ENCODE data around the gene HEMGN. TPM values are rescaled to one million over a fixed set of nuclear protein-coding genes. Genes with fewer than 3 reads are reported as not detected.

Gene HEMGN
- total and polyA plus RNA-seq, 2 of the 13 experiments (the other 11 are each of a cell fraction or from before 2014, with no cell fraction given): not detected

DNA sequence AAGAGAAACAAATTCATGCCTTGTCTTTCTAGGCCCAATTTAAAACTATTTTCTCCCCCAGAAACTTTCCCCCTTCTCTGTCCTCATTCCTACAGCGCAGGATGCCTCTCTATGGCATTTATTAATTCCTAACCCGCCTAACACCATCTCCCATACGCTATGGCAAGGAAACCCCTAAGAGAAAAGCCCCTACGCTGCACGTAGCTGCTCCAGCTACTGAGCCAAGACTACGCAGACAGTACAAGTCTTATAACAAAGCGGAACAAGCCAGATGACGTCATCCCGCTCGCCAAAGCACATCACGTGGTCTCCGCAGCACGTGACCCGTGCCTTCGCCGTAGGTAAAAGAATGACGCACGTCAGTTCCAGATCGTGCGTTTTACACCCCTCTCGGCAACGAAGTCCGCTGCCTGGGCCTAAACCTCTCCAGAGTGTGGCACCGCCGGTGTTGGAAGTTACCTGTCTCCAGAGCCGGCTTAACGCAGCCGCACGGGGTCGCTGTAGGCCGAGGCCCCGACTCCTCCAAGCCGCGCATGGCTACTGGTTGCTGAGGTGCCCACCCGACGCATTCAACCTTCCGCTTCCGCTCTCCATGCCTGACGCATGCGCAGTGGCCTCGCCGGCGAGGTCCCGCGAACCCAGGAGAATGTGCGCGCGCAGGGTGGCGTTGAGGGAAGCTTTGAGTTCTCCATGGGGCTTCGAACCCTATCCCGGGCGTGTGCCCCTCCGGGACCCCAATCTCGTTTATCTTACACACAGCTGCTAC is 15.8 kb downstream of the HEMGN start, which contains the start of gene TRMO (continued):
- TF ChIP-seq, protein P1, sequence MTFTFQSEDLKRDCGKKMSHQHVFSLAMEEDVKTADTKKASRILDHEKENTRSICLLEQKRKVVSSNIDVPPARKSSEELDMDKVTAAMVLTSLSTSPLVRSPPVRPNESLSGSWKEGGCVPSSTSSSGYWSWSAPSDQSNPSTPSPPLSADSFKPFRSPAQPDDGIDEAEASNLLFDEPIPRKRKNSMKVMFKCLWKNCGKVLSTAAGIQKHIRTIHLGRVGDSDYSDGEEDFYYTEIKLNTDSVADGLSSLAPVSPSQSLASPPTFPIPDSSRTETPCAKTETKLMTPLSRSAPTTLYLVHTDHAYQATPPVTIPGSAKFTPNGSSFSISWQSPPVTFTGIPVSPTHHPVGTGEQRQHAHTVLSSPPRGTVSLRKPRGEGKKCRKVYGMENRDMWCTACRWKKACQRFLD (CRISPR knock-in tag; IDR thresholded peaks at IDR 0.05; ENCODE audit: borderline replicate concordance): peak; percentile 91
- TF ChIP-seq, protein P2, sequence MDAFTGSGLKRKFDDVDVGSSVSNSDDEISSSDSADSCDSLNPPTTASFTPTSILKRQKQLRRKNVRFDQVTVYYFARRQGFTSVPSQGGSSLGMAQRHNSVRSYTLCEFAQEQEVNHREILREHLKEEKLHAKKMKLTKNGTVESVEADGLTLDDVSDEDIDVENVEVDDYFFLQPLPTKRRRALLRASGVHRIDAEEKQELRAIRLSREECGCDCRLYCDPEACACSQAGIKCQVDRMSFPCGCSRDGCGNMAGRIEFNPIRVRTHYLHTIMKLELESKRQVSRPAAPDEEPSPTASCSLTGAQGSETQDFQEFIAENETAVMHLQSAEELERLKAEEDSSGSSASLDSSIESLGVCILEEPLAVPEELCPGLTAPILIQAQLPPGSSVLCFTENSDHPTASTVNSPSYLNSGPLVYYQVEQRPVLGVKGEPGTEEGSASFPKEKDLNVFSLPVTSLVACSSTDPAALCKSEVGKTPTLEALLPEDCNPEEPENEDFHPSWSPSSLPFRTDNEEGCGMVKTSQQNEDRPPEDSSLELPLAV (CRISPR knock-in tag; conservative IDR thresholded peaks at IDR 0.05; ENCODE audit: low read depth): no peak
- TF ChIP-seq FOXP1 (IDR thresholded peaks at IDR 0.05): no peak
- peak; percentile 19; the same call in 1 of the 2 replicates for TF ChIP-seq FOXP1 (CRISPR knock-in tag; IDR thresholded peaks at IDR 0.05)
- no peak for TF ChIP-seq MBD4 (IDR thresholded peaks at IDR 0.05; ENCODE audit: borderline replicate concordance, low read length)
- TF ChIP-seq ZNF883 (CRISPR knock-in tag; IDR thresholded peaks at IDR 0.05; ENCODE audit: not compliant biosample characterization): peak; percentile 93
- TF ChIP-seq, protein P3, sequence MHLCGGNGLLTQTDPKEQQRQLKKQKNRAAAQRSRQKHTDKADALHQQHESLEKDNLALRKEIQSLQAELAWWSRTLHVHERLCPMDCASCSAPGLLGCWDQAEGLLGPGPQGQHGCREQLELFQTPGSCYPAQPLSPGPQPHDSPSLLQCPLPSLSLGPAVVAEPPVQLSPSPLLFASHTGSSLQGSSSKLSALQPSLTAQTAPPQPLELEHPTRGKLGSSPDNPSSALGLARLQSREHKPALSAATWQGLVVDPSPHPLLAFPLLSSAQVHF (CRISPR knock-in tag; IDR thresholded peaks at IDR 0.05): peak; percentile 74; the same call in 1 of the 2 replicates
- TF ChIP-seq NFIB (CRISPR knock-in tag; IDR thresholded peaks at IDR 0.05; ENCODE audit: borderline replicate concordance): no peak
- 0 out of 2 replicates have a peak, but pooled peaks have one; percentile 62 for TF ChIP-seq ZSCAN20 (CRISPR knock-in tag; IDR thresholded peaks at IDR 0.05; ENCODE audit: borderline replicate concordance)
- peak; percentile 100 for TF ChIP-seq DMAP1 (CRISPR knock-in tag; IDR thresholded peaks at IDR 0.05)
- 0 out of 2 replicates have a peak, but pooled peaks have one; percentile 37 for TF ChIP-seq RCOR2 (CRISPR knock-in tag; IDR thresholded peaks at IDR 0.05)
- TF ChIP-seq, protein P4, sequence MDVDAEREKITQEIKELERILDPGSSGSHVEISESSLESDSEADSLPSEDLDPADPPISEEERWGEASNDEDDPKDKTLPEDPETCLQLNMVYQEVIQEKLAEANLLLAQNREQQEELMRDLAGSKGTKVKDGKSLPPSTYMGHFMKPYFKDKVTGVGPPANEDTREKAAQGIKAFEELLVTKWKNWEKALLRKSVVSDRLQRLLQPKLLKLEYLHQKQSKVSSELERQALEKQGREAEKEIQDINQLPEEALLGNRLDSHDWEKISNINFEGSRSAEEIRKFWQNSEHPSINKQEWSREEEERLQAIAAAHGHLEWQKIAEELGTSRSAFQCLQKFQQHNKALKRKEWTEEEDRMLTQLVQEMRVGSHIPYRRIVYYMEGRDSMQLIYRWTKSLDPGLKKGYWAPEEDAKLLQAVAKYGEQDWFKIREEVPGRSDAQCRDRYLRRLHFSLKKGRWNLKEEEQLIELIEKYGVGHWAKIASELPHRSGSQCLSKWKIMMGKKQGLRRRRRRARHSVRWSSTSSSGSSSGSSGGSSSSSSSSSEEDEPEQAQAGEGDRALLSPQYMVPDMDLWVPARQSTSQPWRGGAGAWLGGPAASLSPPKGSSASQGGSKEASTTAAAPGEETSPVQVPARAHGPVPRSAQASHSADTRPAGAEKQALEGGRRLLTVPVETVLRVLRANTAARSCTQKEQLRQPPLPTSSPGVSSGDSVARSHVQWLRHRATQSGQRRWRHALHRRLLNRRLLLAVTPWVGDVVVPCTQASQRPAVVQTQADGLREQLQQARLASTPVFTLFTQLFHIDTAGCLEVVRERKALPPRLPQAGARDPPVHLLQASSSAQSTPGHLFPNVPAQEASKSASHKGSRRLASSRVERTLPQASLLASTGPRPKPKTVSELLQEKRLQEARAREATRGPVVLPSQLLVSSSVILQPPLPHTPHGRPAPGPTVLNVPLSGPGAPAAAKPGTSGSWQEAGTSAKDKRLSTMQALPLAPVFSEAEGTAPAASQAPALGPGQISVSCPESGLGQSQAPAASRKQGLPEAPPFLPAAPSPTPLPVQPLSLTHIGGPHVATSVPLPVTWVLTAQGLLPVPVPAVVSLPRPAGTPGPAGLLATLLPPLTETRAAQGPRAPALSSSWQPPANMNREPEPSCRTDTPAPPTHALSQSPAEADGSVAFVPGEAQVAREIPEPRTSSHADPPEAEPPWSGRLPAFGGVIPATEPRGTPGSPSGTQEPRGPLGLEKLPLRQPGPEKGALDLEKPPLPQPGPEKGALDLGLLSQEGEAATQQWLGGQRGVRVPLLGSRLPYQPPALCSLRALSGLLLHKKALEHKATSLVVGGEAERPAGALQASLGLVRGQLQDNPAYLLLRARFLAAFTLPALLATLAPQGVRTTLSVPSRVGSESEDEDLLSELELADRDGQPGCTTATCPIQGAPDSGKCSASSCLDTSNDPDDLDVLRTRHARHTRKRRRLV (CRISPR knock-in tag; IDR thresholded peaks at IDR 0.05): peak; percentile 92
- 0 out of 2 replicates have a peak, but pooled peaks have one; percentile 71 for TF ChIP-seq TOPORS (CRISPR knock-in tag; IDR thresholded peaks at IDR 0.05)
- peak; percentile 94; the same call in 1 of the 2 replicates for TF ChIP-seq NFKB2 (CRISPR knock-in tag; IDR thresholded peaks at IDR 0.05; ENCODE audit: borderline replicate concordance)
- TF ChIP-seq ZNF10 (CRISPR knock-in tag; IDR thresholded peaks at IDR 0.05; ENCODE audit: borderline replicate concordance, low read depth): no peak
- 0 out of 2 replicates have a peak, but pooled peaks have one; percentile 69 for TF ChIP-seq ZNF790 (CRISPR knock-in tag; IDR thresholded peaks at IDR 0.05; ENCODE audit: borderline replicate concordance)
- TF ChIP-seq, protein P5, sequence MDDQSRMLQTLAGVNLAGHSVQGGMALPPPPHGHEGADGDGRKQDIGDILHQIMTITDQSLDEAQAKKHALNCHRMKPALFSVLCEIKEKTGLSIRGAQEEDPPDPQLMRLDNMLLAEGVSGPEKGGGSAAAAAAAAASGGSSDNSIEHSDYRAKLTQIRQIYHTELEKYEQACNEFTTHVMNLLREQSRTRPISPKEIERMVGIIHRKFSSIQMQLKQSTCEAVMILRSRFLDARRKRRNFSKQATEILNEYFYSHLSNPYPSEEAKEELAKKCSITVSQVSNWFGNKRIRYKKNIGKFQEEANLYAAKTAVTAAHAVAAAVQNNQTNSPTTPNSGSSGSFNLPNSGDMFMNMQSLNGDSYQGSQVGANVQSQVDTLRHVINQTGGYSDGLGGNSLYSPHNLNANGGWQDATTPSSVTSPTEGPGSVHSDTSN (CRISPR knock-in tag; IDR thresholded peaks at IDR 0.05; ENCODE audit: borderline replicate concordance): 0 out of 2 replicates have a peak, but pooled peaks have one; percentile 27
